ENCODE results near the gene RALGAPB.

RALGAPB gene

DNA sequence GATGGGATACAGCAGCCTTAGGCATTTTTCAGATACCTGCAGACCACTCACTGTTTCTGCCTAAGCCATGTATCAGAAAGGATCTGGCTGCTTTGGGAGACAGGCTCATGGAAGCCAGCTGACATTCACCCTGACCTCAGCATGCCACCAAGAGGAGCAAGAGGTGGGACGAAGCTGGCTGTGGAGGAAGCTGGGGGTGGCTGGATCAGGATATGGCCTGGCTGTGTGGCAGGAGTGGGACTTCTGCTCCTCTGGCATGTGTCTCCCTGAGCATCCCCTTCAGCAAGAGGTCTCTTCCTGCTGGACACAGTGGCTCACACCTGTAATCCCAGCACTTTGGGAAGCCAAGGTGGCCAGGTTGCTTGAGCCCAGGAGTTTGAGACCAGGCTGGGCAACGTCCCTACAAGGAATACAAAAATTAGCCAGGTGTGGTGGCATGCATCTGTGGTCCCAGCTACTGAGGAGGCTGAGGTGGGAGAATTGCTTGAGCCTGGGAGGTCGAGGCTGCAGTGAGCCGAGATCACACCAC, 109.3 kb downstream of the RALGAPB start:
- DNase-seq (ENCODE audit: low read depth): no peak
- TF ChIP-seq, protein P1, sequence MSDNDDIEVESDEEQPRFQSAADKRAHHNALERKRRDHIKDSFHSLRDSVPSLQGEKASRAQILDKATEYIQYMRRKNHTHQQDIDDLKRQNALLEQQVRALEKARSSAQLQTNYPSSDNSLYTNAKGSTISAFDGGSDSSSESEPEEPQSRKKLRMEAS (IDR thresholded peaks at IDR 0.05; ENCODE audit: low read depth, low read length): no peak
- TF ChIP-seq, protein P2, sequence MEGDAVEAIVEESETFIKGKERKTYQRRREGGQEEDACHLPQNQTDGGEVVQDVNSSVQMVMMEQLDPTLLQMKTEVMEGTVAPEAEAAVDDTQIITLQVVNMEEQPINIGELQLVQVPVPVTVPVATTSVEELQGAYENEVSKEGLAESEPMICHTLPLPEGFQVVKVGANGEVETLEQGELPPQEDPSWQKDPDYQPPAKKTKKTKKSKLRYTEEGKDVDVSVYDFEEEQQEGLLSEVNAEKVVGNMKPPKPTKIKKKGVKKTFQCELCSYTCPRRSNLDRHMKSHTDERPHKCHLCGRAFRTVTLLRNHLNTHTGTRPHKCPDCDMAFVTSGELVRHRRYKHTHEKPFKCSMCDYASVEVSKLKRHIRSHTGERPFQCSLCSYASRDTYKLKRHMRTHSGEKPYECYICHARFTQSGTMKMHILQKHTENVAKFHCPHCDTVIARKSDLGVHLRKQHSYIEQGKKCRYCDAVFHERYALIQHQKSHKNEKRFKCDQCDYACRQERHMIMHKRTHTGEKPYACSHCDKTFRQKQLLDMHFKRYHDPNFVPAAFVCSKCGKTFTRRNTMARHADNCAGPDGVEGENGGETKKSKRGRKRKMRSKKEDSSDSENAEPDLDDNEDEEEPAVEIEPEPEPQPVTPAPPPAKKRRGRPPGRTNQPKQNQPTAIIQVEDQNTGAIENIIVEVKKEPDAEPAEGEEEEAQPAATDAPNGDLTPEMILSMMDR (IDR thresholded peaks at IDR 0.05; ENCODE audit: low read depth, low read length): no peak
- TF ChIP-seq MYC (IDR thresholded peaks at IDR 0.05; ENCODE audit: low read depth, low read length): no peak
- TF ChIP-seq POLR2A (IDR thresholded peaks at IDR 0.05; ENCODE audit: extremely low read depth, insufficient read length): no peak
- no peak overlapping the region for H3K4me3 ChIP-seq (ENCODE audit: low read depth, low read length)

DNA sequence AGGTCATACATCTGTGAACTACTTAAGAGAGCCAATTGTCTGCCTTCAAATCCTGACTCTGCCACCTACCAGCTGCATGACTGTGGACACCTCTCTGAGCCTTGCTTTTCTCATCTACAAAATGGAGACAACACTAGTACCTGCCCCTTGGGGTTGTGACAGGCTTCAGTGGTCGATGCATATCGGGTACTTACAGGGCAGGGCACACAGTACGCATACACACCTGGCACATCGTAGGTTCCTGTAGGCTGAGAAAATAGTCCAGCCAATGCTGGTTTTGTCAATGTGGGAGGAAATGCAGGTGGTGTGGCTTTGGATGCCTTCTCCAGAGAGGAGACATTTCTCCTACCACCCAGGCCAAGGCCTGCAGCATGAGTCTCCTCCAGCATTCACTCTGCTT, 110.7 kb downstream of the RALGAPB start:
- TF ChIP-seq, protein P2 (IDR thresholded peaks at IDR 0.05; ENCODE audit: low read depth, low read length): no peak
- TF ChIP-seq MYC (IDR thresholded peaks at IDR 0.05; ENCODE audit: low read depth, low read length) (no peak), POLR2A (IDR thresholded peaks at IDR 0.05; ENCODE audit: extremely low read depth, insufficient read length) (no peak)
- TF ChIP-seq, protein P1 (IDR thresholded peaks at IDR 0.05; ENCODE audit: low read depth, low read length): no peak
- H3K4me3 ChIP-seq (ENCODE audit: low read depth, low read length): no peak overlapping the region
- no peak for DNase-seq (ENCODE audit: low read depth)

DNA sequence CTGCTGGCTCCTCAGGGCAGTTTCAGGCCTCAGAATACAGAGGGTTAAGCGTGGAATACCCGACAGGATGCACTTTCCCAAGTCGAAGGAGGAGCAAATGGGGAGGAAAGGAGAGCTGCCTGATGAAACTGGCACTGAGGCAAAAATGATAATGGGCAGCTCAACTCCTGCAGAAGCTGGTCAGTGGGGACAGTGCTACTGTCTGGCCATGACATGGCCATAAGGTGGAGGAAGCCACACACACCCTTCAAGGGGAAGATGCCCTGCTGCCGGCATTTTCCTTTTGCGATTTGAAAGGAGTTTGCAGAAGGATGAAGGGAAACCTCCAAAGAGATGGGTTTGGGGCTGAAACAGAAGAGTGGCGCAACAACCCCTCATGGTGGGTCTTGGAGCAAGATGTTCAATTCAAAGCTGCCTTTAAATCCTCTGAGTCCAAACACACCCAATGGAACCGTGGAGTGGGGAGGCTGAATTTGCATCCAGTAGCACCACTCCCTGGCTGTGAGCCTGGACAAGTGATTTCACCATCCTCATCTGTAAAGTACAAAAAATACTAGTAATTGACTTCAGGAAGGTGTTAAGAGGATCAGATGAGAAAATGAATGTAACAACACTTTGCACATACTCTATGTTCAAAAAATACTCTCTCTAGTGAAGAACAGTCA, 111.6 kb downstream of the RALGAPB start:
- no peak for DNase-seq (ENCODE audit: low read depth)
- TF ChIP-seq, protein P2 (IDR thresholded peaks at IDR 0.05; ENCODE audit: low read depth, low read length): no peak
- TF ChIP-seq MYC (IDR thresholded peaks at IDR 0.05; ENCODE audit: low read depth, low read length): no peak
- TF ChIP-seq, protein P1 (IDR thresholded peaks at IDR 0.05; ENCODE audit: low read depth, low read length): no peak
- no peak for TF ChIP-seq POLR2A (IDR thresholded peaks at IDR 0.05; ENCODE audit: extremely low read depth, insufficient read length)
- no peak overlapping the region for H3K4me3 ChIP-seq (ENCODE audit: low read depth, low read length)

DNA sequence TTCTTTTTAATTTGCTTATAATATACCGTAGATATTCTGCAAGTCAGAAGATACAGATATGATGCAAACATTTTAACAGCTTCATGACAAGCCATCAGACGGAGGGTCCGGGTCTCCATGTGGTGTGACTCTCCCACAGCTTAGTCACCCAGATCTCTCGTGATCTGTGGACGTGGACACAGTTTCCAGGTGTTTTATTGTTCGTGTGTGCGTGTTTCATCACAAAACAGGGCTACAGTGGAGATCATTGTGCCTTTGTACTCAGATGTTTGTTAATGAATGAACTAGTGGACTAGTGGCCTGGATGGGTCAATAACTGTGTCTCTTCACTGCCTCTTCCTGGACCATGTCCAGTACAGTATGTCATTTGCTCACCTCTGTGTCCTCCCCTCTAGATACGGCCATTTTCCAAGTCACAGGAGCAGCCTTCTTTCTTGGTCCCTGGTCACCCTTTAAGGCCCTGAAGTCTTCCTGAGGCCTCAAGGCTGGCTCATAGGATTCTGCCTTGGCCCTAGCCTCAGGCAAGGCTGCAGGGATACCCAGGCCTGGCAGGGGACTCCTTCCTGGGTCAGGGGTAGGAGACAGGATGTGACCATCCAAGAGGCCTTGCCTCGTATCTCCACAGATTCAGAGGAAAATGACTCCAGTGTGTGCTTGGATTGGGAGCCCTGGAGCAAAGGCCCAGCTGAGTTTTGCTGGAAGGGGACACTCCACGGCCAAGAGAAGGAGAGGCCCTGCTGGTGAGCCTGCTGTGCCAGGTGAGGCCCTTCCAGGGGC, 112.9 kb downstream of the RALGAPB start:
- H3K4me3 ChIP-seq (ENCODE audit: low read depth, low read length): no peak overlapping the region
- TF ChIP-seq, protein P1 (IDR thresholded peaks at IDR 0.05; ENCODE audit: low read depth, low read length): no peak
- TF ChIP-seq POLR2A (IDR thresholded peaks at IDR 0.05; ENCODE audit: extremely low read depth, insufficient read length): no peak
- no peak for TF ChIP-seq MYC (IDR thresholded peaks at IDR 0.05; ENCODE audit: low read depth, low read length)
- TF ChIP-seq, protein P2 (IDR thresholded peaks at IDR 0.05; ENCODE audit: low read depth, low read length): no peak
- no peak for DNase-seq (ENCODE audit: low read depth)

DNA sequence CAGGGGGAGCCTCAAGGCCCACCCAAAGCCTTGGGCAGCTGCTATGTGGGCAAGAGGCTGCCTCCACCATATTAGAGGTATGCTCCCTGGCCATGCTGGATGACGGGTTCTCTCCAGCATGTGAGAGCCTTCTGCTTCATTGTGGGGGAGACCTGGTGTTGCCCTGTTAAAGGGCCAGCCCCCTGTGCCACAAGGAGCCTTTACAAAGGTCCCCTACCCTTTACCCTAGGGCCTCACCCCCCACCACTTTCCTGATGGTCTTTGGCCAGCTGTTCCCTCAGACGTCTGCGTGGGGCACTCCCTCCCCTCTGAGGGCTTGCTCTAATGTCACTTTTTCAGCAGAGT, 113.5 kb downstream of the RALGAPB start:
- DNase-seq (ENCODE audit: low read depth): no peak
- TF ChIP-seq, protein P1 (IDR thresholded peaks at IDR 0.05; ENCODE audit: low read depth, low read length): no peak
- TF ChIP-seq POLR2A (IDR thresholded peaks at IDR 0.05; ENCODE audit: extremely low read depth, insufficient read length): no peak
- TF ChIP-seq MYC (IDR thresholded peaks at IDR 0.05; ENCODE audit: low read depth, low read length): no peak
- TF ChIP-seq, protein P2 (IDR thresholded peaks at IDR 0.05; ENCODE audit: low read depth, low read length): no peak
- no peak overlapping the region for H3K4me3 ChIP-seq (ENCODE audit: low read depth, low read length)

Data from NB4 (cell line).